Non-pigmented ciliary epithelial cell (primary cell): Measurements from ENCODE around the gene CCDC85C.

Experiments used
- DNase-seq: peaks from one replicate; pipeline ENCODE4 v3.0.0-alpha.2; 2010; ENCODE audit warnings: low read depth

The CCDC85C gene

GRCh38 chr14:99522025-99522401 lies 82.0 kb downstream of the CCDC85C start:
- no peak for DNase-seq

GRCh38 chr14:99521176-99522024 lies 82.6 kb downstream of the CCDC85C start:
- no peak for DNase-seq

DNA sequence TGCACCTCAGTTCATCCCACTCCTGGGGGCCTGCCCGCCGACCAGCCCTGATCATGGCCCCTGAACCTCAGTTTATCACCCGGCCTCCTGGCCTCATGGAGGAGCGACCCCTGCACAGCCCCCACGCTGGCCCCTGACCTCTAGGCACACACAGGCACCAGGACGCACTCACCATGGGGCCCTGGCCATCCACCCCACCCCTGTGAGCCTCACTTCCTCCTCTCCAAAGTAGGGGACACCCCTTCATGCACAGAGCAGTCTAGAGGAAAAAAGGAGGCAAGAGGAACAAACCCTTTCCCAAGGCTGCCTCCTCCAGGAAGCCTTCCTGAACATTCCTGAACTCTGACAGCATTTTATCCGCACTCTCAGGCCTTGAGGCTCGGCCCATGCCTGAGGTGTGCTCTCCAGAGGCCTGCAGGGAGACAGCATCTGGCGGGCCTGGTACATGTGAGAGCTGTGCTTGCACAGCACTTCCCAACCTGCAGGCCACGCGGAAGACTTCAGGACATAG lies 83.4 kb downstream of the CCDC85C start:
- DNase-seq = no peak

DNA sequence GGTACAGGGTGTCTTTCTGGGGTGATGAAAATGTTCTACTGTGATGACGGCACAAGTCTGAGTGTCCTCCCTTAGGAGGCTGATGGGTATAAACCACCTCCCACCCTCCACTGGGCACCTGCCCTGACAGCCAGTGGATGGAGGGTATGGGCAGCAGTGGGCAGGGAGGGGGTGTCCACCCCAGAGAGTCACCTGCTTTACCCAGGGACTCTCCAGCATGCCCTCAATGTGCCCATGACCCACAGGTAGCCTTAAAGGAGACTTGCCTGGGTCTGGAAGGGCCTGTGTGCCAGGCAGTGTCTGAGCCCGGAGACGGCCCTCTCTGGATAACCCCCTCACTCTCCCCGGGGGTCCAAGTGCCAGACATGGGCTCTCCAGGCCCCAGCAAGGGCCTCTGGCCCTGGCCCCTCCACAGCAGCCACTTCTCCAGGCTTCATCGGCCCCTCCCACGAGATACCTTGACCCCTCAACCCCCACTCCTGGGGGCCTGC lies 84.0 kb downstream of the CCDC85C start:
- DNase-seq = no peak

DNA sequence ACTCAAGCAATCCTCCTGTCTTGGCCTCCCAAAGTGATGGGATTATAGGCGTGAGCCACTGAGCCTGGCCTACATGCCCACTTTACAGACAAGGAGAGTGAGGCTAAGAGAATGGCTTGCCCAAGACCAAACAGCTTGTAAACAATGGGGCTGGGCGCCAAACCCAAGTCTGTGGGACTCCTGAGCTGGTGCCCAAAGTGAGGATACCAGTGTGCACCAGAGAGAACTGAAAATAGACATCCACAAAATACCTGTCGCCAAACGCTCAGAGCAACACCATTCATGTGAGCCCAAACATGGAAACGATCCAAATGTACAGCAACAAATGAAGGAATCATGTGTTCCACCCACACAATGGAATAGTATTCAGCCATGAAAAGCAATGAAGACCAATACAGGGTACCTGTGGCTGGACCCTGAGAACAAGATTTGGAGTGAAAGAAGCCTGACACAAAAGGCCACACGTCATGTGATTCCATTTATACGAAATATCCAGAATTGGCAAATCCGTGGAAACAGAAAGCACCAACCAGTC lies 84.6 kb downstream of the CCDC85C start:
- no peak for DNase-seq

DNA sequence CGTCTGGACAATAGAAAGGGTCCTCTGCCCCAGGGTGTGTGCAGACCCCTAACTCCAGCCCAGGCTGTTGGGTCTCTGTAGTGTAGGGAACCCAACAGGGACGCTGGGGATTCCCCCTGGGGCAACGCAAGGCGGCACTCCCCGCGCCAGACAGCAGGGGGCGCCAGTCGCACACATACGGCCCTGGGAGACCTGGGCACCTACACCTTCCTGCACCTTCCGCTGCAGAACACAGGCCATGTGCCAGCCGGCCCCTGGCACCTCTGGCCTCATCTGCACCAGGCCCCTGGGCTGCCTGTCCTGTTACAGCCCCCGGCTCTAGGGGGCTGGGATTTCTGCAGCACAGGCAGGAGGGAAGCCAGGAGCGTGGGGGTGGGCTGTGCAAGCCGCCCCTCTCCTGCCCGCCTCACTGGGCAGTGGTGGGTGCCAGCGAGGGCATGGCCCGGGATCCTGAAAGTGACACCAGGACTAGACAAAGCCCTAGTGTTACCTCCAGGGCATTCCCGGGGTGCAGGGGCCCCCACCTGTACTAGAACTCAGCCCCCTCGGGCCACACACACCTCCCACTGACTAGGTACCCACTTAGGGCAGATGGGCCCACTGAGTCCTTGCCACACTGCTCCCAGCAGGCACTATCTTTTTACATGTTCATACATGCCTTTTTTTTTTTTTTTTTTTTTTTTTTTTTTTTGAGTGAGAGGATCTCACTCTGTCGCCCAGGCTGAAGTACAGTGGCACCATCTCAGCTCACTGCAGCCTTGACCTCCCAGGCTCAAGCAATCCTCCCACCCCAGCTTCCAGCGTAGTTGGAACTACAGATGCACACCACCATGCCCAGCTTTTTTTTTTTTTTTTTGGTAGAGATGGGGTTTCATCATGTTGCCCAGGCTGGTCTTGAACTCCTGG lies 85.3 kb downstream of the CCDC85C start:
- DNase-seq = no peak

GRCh38 chr14:99517643-99518381 lies 86.2 kb downstream of the CCDC85C start:
- no peak for DNase-seq

DNA sequence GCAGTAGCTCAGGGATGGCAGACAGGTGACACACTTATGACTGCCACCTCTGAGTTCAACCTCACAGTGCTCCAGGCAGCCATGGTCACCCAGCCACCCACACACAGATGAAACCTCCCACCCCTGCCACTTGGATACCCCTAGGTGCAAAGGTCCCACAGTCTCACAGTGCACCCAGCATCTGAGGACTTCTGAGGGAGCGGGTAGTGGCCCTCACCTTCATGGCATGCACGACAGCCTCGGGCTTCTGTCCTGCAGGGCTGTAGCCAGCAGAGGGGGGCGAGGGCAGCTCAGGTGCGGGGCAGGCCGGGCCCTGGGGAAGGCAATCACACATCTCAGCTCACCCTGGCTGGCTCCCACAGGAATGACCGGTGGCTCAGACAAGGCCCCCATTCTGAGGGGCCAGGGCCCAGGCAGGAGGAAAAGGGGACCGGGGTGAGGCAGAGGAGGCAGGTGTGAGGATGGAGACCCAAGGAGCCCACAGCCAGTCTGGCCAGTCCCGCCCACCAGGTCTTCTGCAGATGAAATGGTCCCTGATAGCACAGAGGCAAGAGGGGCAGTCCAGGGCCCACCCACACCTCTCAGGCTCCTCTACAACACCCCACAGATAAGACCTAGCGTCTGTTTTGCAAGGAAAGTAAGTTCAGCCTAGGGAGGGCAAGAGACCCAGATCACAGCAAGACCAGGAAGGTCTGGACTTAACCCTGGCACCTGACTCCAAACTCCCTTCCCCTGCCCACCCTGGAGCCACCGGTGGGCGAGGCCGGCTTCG lies 87.0 kb downstream of the CCDC85C start:
- DNase-seq = no peak

DNA sequence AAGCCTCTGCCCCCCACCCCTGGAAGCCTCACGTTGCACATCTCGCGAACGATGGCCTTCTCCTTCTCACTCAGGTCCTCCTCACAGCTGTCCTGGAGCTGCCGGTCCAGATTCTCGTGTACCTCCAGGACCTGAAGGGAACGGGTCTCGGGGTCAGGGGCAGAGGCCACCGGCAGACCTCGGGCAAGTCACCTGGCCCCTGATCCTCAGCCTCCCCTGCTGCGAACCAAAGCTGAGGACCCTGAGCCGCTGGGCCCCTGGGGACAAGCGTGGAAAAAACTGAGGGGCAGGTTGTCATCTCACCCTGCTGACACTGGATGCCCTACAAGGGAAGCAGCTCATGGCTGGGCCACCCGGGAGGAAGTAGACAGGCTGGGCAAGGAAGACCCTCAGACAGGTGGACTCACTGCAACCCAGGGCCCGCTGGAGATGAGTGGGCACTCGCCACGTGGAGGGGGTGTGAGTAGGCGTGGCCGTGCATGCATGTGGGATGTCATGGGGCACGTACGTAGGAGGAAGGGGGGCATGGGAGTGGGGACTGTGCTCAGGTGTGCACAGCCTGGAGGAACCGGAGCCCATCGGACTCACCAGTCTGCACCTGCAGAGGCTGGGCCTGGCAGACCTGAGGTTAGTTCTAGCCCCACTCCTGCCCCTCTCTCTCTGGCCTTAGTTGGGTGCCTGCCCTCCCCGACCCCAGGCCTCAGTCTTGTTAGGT lies 87.7 kb downstream of the CCDC85C start:
- DNase-seq = no peak

- no peak for DNase-seq
These were observed 88.5 kb downstream of the CCDC85C start for GRCh38 chr14:99515301-99516155.

DNA sequence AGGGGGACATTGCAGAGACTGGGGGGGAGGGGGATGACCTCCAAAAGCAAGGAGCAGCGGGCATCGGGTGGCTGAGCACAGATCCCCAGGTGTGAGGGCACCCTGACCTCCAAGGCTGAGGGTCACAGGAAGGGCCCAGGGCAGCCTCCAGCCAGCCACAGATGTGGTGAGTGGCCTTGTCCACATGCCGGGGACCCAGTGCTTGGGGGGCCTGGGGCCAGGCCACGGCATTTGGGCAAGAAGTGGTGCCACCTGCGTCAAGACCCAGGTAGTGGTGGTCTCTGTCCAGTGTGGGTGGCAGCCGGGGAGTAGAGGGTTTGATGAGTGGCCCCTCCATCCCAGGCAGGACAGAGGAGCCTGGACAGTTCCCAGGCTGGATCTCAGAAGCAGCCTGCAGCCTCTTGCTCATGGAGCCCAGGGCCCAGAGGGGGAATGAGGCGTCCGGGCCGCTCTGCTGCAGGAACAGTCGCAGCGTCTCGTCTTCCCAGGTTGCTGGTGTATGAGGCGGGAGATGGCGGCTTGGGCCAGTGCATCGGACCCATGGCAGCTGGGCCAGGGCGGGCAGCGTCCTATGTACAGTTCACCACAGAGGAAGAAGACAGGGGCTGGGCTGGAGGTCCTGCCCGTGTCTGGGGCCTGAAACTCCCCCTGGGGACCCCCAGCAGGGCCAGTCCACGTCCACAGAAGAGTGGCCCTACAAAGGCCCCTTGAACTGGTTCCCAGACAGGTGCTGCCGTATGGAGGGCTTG lies 89.3 kb downstream of the CCDC85C start:
- no peak for DNase-seq

DNA sequence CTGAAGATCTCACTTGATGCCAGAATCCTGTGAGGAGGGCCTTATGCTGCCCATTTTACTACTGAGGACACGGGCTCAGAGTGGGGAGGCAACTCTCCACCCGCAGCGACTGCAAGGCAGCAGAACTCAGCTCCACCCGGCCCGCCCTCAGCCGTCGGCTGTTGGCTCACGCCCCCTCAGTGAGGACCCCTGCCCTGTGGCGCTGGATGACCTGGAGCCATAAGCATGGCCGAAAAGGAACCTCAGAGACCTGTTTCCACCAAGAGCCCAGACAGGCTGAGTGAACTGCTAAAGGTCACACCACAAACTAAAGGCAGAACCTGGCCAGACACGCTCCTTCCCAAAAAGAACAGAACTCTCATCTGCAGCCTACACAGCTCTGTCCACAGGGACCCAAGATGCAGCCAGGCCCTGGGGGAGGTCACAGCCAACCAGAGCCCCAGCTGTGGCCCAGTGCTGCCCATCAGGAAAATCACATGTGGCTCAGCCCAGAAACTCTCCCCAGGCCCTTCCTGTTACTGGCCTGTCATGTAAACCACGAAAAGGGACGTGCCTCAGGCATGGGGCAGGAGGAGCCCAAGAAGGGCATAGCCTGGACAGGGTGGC lies 90.0 kb downstream of the CCDC85C start:
- DNase-seq = no peak

DNA sequence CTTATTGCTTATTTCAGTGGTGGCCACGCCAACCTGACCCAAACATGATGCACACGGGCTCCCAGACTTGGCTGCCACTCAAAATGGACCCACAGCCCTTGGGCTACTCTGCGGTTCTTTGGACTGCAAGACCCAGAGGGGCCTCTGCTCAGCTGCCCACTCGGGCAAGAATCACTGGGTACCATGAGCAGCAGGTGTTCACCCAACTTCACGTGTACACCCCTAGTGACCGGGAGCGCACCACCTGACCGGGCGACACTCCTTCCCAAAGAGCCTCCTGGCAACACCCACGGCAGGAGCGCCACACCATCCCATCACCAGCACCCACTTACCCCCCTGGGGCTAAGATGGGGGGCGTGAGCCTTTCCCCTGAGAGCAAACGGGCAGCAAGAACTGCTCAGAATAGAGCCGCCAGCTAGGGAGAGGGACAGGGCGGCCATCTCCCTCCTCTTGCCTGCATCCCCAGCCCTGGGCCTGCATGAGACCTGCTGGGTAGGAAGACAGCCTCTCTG lies 90.8 kb downstream of the CCDC85C start:
- no peak for DNase-seq

DNA sequence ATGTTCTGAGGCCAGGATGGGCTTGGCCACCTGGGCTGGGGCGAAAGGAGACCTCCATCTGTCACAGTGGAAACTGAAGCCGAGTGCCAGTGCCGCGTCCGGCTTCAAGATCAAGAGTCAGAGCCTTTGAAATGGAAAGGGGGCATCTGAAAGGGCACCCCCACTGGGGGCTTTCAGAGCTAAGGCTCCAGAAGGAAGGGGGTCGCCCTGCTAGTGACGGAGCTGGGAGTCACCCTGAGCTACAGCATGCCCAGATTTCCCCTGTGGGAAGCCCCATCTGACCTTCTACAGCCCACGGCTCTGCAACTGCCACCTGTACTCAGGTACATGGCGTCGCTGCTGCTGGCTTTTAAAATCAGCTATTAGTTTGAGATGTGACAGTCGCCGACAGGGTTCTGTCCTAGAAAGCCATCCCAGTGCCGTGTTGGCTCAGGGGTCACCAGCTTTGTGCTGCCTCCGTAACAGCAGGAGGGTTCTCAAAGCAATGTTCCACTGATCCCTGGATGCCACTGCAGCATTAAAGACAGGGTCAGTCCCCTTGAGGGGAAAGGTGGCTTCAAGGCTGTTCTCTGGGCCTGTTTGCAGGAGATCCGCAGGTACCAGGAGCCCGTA lies 91.3 kb downstream of the CCDC85C start:
- DNase-seq = no peak

GRCh38 chr14:99512110-99512449 lies 91.9 kb downstream of the CCDC85C start:
- DNase-seq = no peak

DNA sequence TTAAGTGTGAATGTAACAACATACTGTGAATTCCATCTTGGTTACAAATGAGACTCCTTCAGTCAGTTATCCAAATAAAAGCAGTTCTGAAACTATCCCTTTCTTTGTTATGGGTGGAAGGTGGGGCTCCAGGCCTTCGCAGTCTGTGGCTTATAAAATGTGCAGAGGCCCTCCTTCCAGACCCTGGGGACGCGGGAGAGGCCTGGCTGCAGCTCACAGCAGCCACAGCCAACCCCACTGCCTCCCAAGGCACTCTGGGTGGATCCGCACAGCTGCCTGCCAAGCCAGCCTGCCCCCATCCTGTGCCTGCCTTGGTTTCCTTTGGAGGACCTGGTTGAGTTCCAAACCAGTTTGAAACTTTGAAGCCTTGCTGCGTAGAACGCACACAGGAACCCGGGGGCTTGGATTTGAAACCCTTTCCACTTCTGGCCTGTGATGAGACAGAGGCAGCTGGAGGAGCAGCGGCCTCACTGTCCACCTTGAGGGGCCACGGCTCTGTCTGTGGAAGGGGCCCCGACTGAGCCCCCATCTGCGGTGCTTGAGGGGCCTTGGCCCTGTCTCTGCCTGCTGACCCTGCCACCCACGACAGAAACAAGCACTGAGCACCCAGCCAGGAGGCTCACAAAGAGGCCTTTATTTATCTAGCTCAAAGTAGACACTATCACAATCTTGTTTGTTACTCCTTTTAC lies 92.4 kb downstream of the CCDC85C start:
- DNase-seq = no peak

DNA sequence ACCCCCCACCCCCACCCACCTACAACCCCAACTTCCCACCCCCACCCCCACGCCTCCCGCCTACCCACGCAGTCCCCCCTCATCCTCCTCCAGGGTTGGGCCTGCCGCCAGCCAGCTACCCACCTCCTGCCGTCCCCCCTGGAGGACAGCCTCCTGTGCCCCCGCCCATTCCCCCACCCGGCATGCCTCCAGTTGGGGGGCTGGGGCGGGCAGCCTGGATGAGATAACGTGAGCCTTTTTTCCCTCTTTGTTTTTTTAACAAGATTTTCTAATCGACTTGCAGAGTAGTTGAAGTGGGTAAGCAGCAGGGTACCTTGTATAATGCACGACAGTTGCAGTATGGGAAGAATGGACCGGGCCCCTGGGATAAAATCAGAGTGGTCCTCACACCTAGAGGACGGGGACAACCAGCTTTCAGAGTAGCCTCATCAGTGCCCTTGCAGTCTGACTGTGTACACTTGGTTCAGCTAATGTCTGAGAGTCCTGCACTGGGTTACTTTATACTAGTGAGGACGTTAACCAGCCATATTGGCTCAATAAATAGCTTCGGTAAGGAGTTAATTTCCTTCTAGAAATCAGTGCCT lies 93.4 kb downstream of the CCDC85C start:
- no peak for DNase-seq
